GM21515 (cell line): ENCODE data around the gene C8A.

Experiments used
- ATAC-seq: cut with Tn5 transposase; IDR thresholded peaks from one replicate; pipeline ENCODE4 v1.9.1; 2021; ENCODE audit not compliant: unreplicated experiment

Gene C8A

GRCh38 chr1:56836359-56836758 lies 18.2 kb upstream of the C8A start:
- ATAC-seq, result no peak

- ATAC-seq, result no peak
These were observed 17.2 kb upstream of the C8A start for GRCh38 chr1:56837244-56837939.

GRCh38 chr1:56838759-56839158 lies 15.8 kb upstream of the C8A start:
- ATAC-seq, result no peak

GRCh38 chr1:56843544-56843943 lies 11.1 kb upstream of the C8A start:
- no peak for ATAC-seq

- ATAC-seq, result no peak
These were observed 10.0 kb upstream of the C8A start for GRCh38 chr1:56844545-56845136.

GRCh38 chr1:56845343-56845742 lies 9.3 kb upstream of the C8A start:
- no peak for ATAC-seq

GRCh38 chr1:56849750-56850149 lies 4.8 kb upstream of the C8A start:
- no peak for ATAC-seq

- no peak for ATAC-seq
These were observed 4.2 kb upstream of the C8A start for GRCh38 chr1:56850411-56850810.

- ATAC-seq, result no peak
These were observed 3.7 kb upstream of the C8A start for GRCh38 chr1:56850922-56851321.

GRCh38 chr1:56852476-56852875 lies 2.1 kb upstream of the C8A start:
- no peak for ATAC-seq

GRCh38 chr1:56855190-56855589 lies 593 bp downstream of the C8A start:
- ATAC-seq, result no peak

GRCh38 chr1:56856186-56856585 lies 1.6 kb downstream of the C8A start:
- ATAC-seq, result no peak

- no peak for ATAC-seq
These were observed 4.7 kb downstream of the C8A start for GRCh38 chr1:56859287-56859686.

GRCh38 chr1:56863265-56863992 lies 8.8 kb downstream of the C8A start:
- no peak for ATAC-seq

GRCh38 chr1:56864430-56864829 lies 9.8 kb downstream of the C8A start:
- no peak for ATAC-seq

- no peak for ATAC-seq
These were observed 12.1 kb downstream of the C8A start for GRCh38 chr1:56866656-56867055.

- no peak for ATAC-seq
These were observed 12.9 kb downstream of the C8A start for GRCh38 chr1:56867491-56867890.

GRCh38 chr1:56868761-56869160 lies 14.2 kb downstream of the C8A start:
- ATAC-seq, result no peak

GRCh38 chr1:56872597-56872996 lies 18.0 kb downstream of the C8A start:
- ATAC-seq, result no peak

GRCh38 chr1:56873213-56873612 lies 18.6 kb downstream of the C8A start:
- ATAC-seq, result no peak

- no peak for ATAC-seq
These were observed 20.1 kb downstream of the C8A start for GRCh38 chr1:56874689-56875088.

- no peak for ATAC-seq
These were observed 23.4 kb downstream of the C8A start for GRCh38 chr1:56877973-56878372.
